ENCODE measurements around the gene SEMA5B. TPM values are rescaled to one million over a fixed set of nuclear protein-coding genes. Genes with fewer than 3 reads are reported as not detected.

SEMA5B gene
- polyA plus RNA-seq, 1 donor from 2014 or later: 7.0 TPM

DNA sequence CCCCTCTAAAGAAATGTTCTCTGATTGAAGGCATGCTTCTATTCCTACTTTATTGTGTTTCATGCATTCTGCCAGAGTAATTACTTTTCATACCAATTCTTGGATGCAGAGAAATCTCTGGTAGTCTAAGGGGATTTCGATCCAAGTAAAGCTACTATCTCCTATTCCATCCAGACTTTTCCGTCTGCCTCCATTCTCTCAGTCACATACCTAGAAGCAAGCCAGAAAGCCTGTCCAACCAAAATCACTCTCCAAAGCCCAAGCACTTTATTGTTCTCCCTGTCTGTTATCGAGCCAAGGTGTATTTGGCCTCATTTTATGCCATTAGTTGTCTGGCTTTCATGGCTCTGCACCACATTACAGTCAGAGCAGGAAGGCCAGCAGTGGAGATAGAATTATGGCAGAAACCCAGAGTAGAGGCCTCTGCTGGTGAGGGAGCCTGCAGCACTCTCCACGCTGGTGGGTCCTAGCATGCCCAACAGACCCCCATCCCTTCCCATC lies 136.8 kb downstream of the SEMA5B start:
- TF ChIP-seq SMC3 (conservative IDR thresholded peaks at IDR 0.05; ENCODE audit: poor library complexity): no peak
- TF ChIP-seq REST (IDR thresholded peaks at IDR 0.05; ENCODE audit: borderline replicate concordance): no peak
- no peak for TF ChIP-seq EP300 (conservative IDR thresholded peaks at IDR 0.05; ENCODE audit: poor library complexity, severe bottlenecking)
- no peak for TF ChIP-seq CTCF (IDR thresholded peaks at IDR 0.05; ENCODE audit: poor library complexity, severe bottlenecking)
- no peak for TF ChIP-seq EZH2 (IDR thresholded peaks at IDR 0.05; ENCODE audit: borderline replicate concordance, insufficient read depth, low read length, poor library complexity, severe bottlenecking)
- no peak for TF ChIP-seq MXI1 (conservative IDR thresholded peaks at IDR 0.05; ENCODE audit: poor library complexity, severe bottlenecking)
- TF ChIP-seq TAF1 (IDR thresholded peaks at IDR 0.05; ENCODE audit: low read depth): no peak
- no peak for TF ChIP-seq RAD21 (conservative IDR thresholded peaks at IDR 0.05)
- no peak for TF ChIP-seq POLR2AphosphoS5 (IDR thresholded peaks at IDR 0.05)
- Histone ChIP-seq H2AFZ (ENCODE audit: low read depth, low read length) (no peak overlapping the region), H3K27me3 (ENCODE audit: insufficient read depth, low read depth, low read length) (no peaks in the 10 kb centered on the region), H3K4me3 (ENCODE audit: low read length) (no peak overlapping the region), H4K20me1 (ENCODE audit: insufficient read depth) (no peaks in the 10 kb centered on the region), H3K79me2 (replicated peaks; ENCODE audit: insufficient read depth, low read length) (no peaks in the 10 kb centered on the region), H3K36me3 (ENCODE audit: insufficient read depth, low read length) (no peaks in the 10 kb centered on the region), H3K9me2 (ENCODE audit: insufficient read depth, low read length) (no peaks in the 10 kb centered on the region), H3K27ac (ENCODE audit: low read length) (no peak overlapping the region), H3F3A (ENCODE audit: insufficient read depth, low read length, poor library complexity, severe bottlenecking) (no peaks in the 10 kb centered on the region), H3K4me2 (ENCODE audit: low read length) (no peak overlapping the region), H3K9me3 (ENCODE audit: low read length) (no peaks in the 10 kb centered on the region), H3K9ac (ENCODE audit: low read length) (no peak overlapping the region)

DNA sequence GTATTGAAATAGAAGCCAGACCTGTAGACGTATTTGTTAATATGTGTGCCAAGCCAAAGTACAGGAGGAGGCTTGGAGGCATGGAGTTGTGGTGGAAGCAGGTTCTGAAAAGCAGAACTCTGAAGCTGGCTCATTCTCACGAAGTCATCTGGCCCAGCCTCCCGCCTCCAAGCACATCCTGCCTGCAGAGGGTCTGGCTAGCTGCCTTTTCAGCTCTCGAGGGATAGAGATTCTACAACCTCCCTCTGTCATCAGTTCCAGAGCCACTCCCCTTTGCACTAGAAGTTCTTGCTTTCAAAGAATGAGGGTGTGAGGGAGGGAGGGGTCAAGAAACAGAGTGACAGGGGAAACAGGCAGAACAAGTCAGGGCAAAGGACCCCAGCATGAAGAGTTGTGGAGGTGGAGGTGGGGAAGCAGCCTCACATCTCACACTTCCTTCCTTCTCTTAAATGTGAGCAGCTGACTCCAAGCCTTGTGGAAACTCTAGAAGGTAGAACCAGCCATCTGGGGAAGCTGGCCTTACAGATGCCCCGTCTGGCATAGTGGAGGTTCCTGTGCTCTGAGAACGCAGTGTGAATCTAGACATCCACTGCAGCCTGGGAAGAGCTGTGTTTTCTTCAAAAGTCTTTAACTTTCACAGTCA lies 137.4 kb downstream of the SEMA5B start:
- no peak overlapping the region for H3K27ac ChIP-seq (ENCODE audit: low read length)
- TF ChIP-seq TAF1 (IDR thresholded peaks at IDR 0.05; ENCODE audit: low read depth): no peak
- TF ChIP-seq REST (IDR thresholded peaks at IDR 0.05; ENCODE audit: borderline replicate concordance): no peak
- no peaks in the 10 kb centered on the region for H3K9me3 ChIP-seq (ENCODE audit: low read length)
- no peak overlapping the region for H3K9ac ChIP-seq (ENCODE audit: low read length)
- no peaks in the 10 kb centered on the region for H3K9me2 ChIP-seq (ENCODE audit: insufficient read depth, low read length)
- no peak overlapping the region for H2AFZ ChIP-seq (ENCODE audit: low read depth, low read length)
- H3K4me3 ChIP-seq (ENCODE audit: low read length): no peak overlapping the region
- H3F3A ChIP-seq (ENCODE audit: insufficient read depth, low read length, poor library complexity, severe bottlenecking): no peaks in the 10 kb centered on the region
- H3K36me3 ChIP-seq (ENCODE audit: insufficient read depth, low read length): no peaks in the 10 kb centered on the region
- no peaks in the 10 kb centered on the region for H4K20me1 ChIP-seq (ENCODE audit: insufficient read depth)
- no peak overlapping the region for H3K4me2 ChIP-seq (ENCODE audit: low read length)
- no peaks in the 10 kb centered on the region for H3K79me2 ChIP-seq (replicated peaks; ENCODE audit: insufficient read depth, low read length)
- H3K27me3 ChIP-seq (ENCODE audit: insufficient read depth, low read depth, low read length): no peaks in the 10 kb centered on the region
